IMR-90 (cell line): ENCODE results near the gene NTRK3. TPM values are rescaled to one million over a fixed set of nuclear protein-coding genes. Genes with fewer than 3 reads are reported as not detected.

Experiments used
- ATAC-seq: fragments of 200-7000 bp; cut with Tn5 transposase; 2 replicates; pipeline ENCODE4 v1.9.1; 2020; ENCODE audit warnings: low read depth, mild to moderate bottlenecking, moderate library complexity
- BruUV-seq: library from RNA; stranded (reverse); fragments of 400-500 nt; replicated peaks from 2 replicates; lab custom pipeline; 2021; lab: Mats Ljungman, UMichigan
- CTCF ChIA-PET: fragments of 300-600 bp; formaldehyde crosslinking; extraction: SDS; loops from one replicate; lab custom pipeline; 2021; ENCODE audit warnings: antibody characterized with exemption; lab: Yijun Ruan, JAX
- POLR2A ChIA-PET: fragments of 300-600 bp; sonication (Branson Sonifier 250); formaldehyde crosslinking; loops from one replicate; lab custom pipeline; 2022; ENCODE audit warnings: antibody characterized with exemption; ENCODE audit not compliant: unreplicated experiment; lab: Charles Lee
- DNase-seq: peaks from one replicate; pipeline ENCODE4 v3.0.0; 2013
- H2AFZ ChIP-seq: replicated peaks from 2 replicates; pipeline ENCODE3; 2013; ENCODE audit warnings: low read length, mild to moderate bottlenecking; ENCODE audit not compliant: poor library complexity
- H2AK5ac ChIP-seq: 2 replicates; pipeline ENCODE4 v1.6.1; 2013; ENCODE audit warnings: low read depth, low read length, inconsistent platforms
- H2AK9ac ChIP-seq: replicated peaks from 2 replicates; pipeline ENCODE3; 2013; ENCODE audit warnings: mild to moderate bottlenecking, low read depth, low read length, moderate library complexity; ENCODE audit not compliant: poor library complexity
- H2BK120ac ChIP-seq: 2 replicates; pipeline ENCODE4 v1.6.1; 2013; ENCODE audit warnings: low read depth, low read length, inconsistent platforms
- H2BK15ac ChIP-seq: 3 replicates; pipeline ENCODE4 v1.6.1; 2013; ENCODE audit warnings: low read depth, low read length, inconsistent platforms
- H2BK20ac ChIP-seq: 2 replicates; pipeline ENCODE4 v1.6.1; 2013; ENCODE audit warnings: low read depth, mild to moderate bottlenecking, inconsistent platforms, low read length, moderate library complexity
- H2BK5ac ChIP-seq: 2 replicates; pipeline ENCODE4 v1.6.1; 2013; ENCODE audit warnings: mild to moderate bottlenecking, low read depth, low read length, inconsistent platforms; ENCODE audit not compliant: poor library complexity, severe bottlenecking
- H3K14ac ChIP-seq: replicated peaks from 2 replicates; pipeline ENCODE4 v1.6.1; 2013; ENCODE audit warnings: low read depth, low read length, inconsistent platforms
- H3K18ac ChIP-seq: 2 replicates; pipeline ENCODE4 v1.6.1; 2013; ENCODE audit warnings: low read depth, low read length, control low read depth
- H3K23ac ChIP-seq: 2 replicates; pipeline ENCODE4 v1.6.1; 2013; ENCODE audit warnings: low read depth, low read length, inconsistent platforms
- H3K27ac ChIP-seq: 2 replicates; pipeline ENCODE4 v1.5.1; 2013; ENCODE audit warnings: mild to moderate bottlenecking, control low read depth, low read length; ENCODE audit not compliant: insufficient read depth
- H3K27me3 ChIP-seq: 2 replicates; pipeline ENCODE4 v1.6.1; 2013; ENCODE audit warnings: low read length; ENCODE audit not compliant: control insufficient read depth, insufficient read depth
- H3K36me3 ChIP-seq: 2 replicates; pipeline ENCODE4 v1.6.1; 2013; ENCODE audit warnings: low read length, mixed read lengths; ENCODE audit not compliant: control insufficient read depth, insufficient read depth
- H3K4ac ChIP-seq: 2 replicates; pipeline ENCODE4 v1.6.1; 2013; ENCODE audit warnings: low read depth, low read length, inconsistent platforms
- H3K4me1 ChIP-seq: 2 replicates; pipeline ENCODE4 v1.6.1; 2013; ENCODE audit warnings: low read length, mixed read lengths; ENCODE audit not compliant: control insufficient read depth, insufficient read depth
- H3K4me2 ChIP-seq: 2 replicates; pipeline ENCODE4 v1.6.1; 2013; ENCODE audit warnings: low read depth, mild to moderate bottlenecking, control low read depth, low read length, moderate library complexity
- H3K4me3 ChIP-seq: 2 replicates; pipeline ENCODE4 v1.5.1; 2013; ENCODE audit warnings: low read depth, mild to moderate bottlenecking, control low read depth, low read length, moderate library complexity; ENCODE audit not compliant: insufficient read depth
- H3K56ac ChIP-seq: 2 replicates; pipeline ENCODE4 v1.6.1; 2013; ENCODE audit warnings: low read length, inconsistent platforms; ENCODE audit not compliant: insufficient read depth; ENCODE audit errors: extremely low read depth
- H3K79me1 ChIP-seq, 2 experiments: 2 replicates each; pipeline ENCODE4 v1.6.1; 2013; ENCODE audit warnings: low read length in 2 of 2, inconsistent platforms in 1 of 2, low read depth in 1 of 2
- H3K9ac ChIP-seq: 2 replicates; pipeline ENCODE4 v1.6.1; 2013; ENCODE audit warnings: low read depth, low read length, control low read depth
- H3K9me1 ChIP-seq: 2 replicates; pipeline ENCODE4 v1.6.1; 2013; ENCODE audit warnings: low read length, inconsistent platforms; ENCODE audit not compliant: insufficient read depth
- H3K9me3 ChIP-seq: 2 replicates; pipeline ENCODE4 v1.6.1; 2013; ENCODE audit warnings: low read length; ENCODE audit not compliant: control insufficient read depth, insufficient read depth
- H4K20me1 ChIP-seq: 2 replicates; pipeline ENCODE4 v1.6.1; 2013; ENCODE audit warnings: low read length, inconsistent platforms; ENCODE audit not compliant: insufficient read depth
- H4K5ac ChIP-seq: 2 replicates; pipeline ENCODE4 v1.6.1; 2013; ENCODE audit warnings: mild to moderate bottlenecking, low read depth, low read length, control low read depth
- H4K8ac ChIP-seq, 2 experiments: 2 replicates each; pipeline ENCODE4 v1.6.1; 2013; ENCODE audit warnings: low read depth in 2 of 2, low read length in 2 of 2, control low read depth in 1 of 2, inconsistent platforms in 1 of 2
- H4K91ac ChIP-seq: 2 replicates; pipeline ENCODE4 v1.6.1; 2013; ENCODE audit warnings: low read depth, low read length, inconsistent platforms; ENCODE audit not compliant: insufficient read depth
- BHLHE40 ChIP-seq: fragments of 150-350 bp; IDR thresholded peaks from 2 replicates; pipeline ENCODE4 v1.6.1; 2016; ENCODE audit warnings: mild to moderate bottlenecking, low read depth, low read length
- CEBPB ChIP-seq: IDR thresholded peaks from 2 replicates; pipeline ENCODE4 v1.6.1; 2012; ENCODE audit warnings: low read depth, low read length, improper control_type of control experiment
- CHD1 ChIP-seq: IDR thresholded peaks from 2 replicates; pipeline ENCODE4 v1.6.1; 2012; ENCODE audit warnings: low read depth, low read length, improper control_type of control experiment
- CTCF ChIP-seq: conservative IDR thresholded peaks from 2 replicates; pipeline ENCODE4 v1.5.1; 2012; ENCODE audit warnings: mild to moderate bottlenecking, low read depth, low read length, improper control_type of control experiment
- ELK1 ChIP-seq: fragments of 150-350 bp; IDR thresholded peaks from 2 replicates; pipeline ENCODE4 v1.6.1; 2016; ENCODE audit warnings: low read depth, mild to moderate bottlenecking, low read length, moderate library complexity, borderline replicate concordance
- FOS ChIP-seq: fragments of 150-350 bp; IDR thresholded peaks from 2 replicates; pipeline ENCODE4 v1.6.1; 2016; ENCODE audit warnings: low read depth, low read length
- MAFK ChIP-seq: IDR thresholded peaks from 2 replicates; pipeline ENCODE4 v1.6.1; 2012; ENCODE audit warnings: low read depth, low read length, improper control_type of control experiment
- MAZ ChIP-seq: IDR thresholded peaks from 2 replicates; pipeline ENCODE4 v1.6.1; 2012; ENCODE audit warnings: low read depth, mild to moderate bottlenecking, low read length, improper control_type of control experiment, moderate library complexity, borderline replicate concordance
- MXI1 ChIP-seq: IDR thresholded peaks from 2 replicates; pipeline ENCODE4 v1.6.1; 2012; ENCODE audit warnings: low read depth, mild to moderate bottlenecking, low read length, moderate library complexity, borderline replicate concordance
- NFE2L2 ChIP-seq: fragments of 150-350 bp; IDR thresholded peaks from 2 replicates; pipeline ENCODE4 v1.6.1; 2016; ENCODE audit warnings: low read depth, mild to moderate bottlenecking, low read length
- POLR2A ChIP-seq: IDR thresholded peaks from 2 replicates; pipeline ENCODE4 v1.6.1; 2012; ENCODE audit warnings: mild to moderate bottlenecking, low read depth, low read length
- RAD21 ChIP-seq: IDR thresholded peaks from 2 replicates; pipeline ENCODE4 v1.6.1; 2012; ENCODE audit warnings: low read length, improper control_type of control experiment
- RCOR1 ChIP-seq: IDR thresholded peaks from 2 replicates; pipeline ENCODE4 v1.6.1; 2012; ENCODE audit warnings: mild to moderate bottlenecking, low read length, improper control_type of control experiment; ENCODE audit not compliant: insufficient replicate concordance
- RFX5 ChIP-seq: IDR thresholded peaks from 2 replicates; pipeline ENCODE4 v1.8.0; 2012; ENCODE audit warnings: low read depth, mild to moderate bottlenecking, low read length, moderate library complexity
- SMC3 ChIP-seq: fragments of 150-350 bp; IDR thresholded peaks from 2 replicates; pipeline ENCODE4 v1.6.1; 2016; ENCODE audit warnings: low read depth, mild to moderate bottlenecking, antibody characterized with exemption, low read length, moderate library complexity
- WGBS, 2 experiments: methylation state at CpG; one replicate each; pipeline versions ENCODE4 v1.1.5 to v1.1.7; 2013; ENCODE audit warnings: missing lambda C conversion rate in 2 of 2; ENCODE audit not compliant: insufficient read length in 1 of 2; ENCODE audit errors: extremely low coverage in 2 of 2; 5-methylcytosine and 5-hydroxymethylcytosine counted together
- dilution Hi-C: fragments of 300-500 bp; cut with HindIII; formaldehyde crosslinking; loops from one replicate; pipeline ENCODE4 v1.14.3; 2018; ENCODE audit warnings: low sequenced_read_pairs; ENCODE audit not compliant: unreplicated experiment
- in situ Hi-C: fragments of 300-500 bp; cut with MboI; formaldehyde crosslinking; loops from 3 replicates; pipeline ENCODE4 v1.14.3; 2019; ENCODE audit warnings: low sequenced_read_pairs, inconsistent platforms, mixed read lengths
- intact Hi-C: fragments of 100-400 bp; cut with micrococcal nuclease; formaldehyde crosslinking; loops from 2 replicates; pipeline ENCODE4 v1.10.0; 2022
- polyA plus RNA-seq, 3 experiments: library from polyadenylated mRNA; depleted of rRNA; stranded (reverse); fragments of >200 nt; gene quantifications; 2 replicates each; pipeline ENCODE4 v1.2.3, GENCODE V29; 2012; ENCODE audit warnings: low replicate concordance in 1 of 3
- total RNA-seq: library from RNA; depleted of rRNA; stranded (reverse); fragments of >200 nt; gene quantifications from 2 replicates; pipeline ENCODE4 v1.2.3, GENCODE V29; 2012
- TF ChIP-seq, protein P1 (sequence below): fragments of 150-350 bp; IDR thresholded peaks from 2 replicates; pipeline ENCODE4 v1.6.1; 2017; ENCODE audit warnings: mild to moderate bottlenecking, antibody characterized with exemption, low read length, low read depth

NTRK3 gene
- total and polyA plus RNA-seq, 2 of the 4 experiments (the other 2 are of a cell fraction) = under 0.01 to 0.15 TPM

GRCh38 chr15:87944691-87945090, 311.8 kb downstream of the NTRK3 start:
- no peak for ATAC-seq

More at GRCh38 chr15:87944691-87945090, 311.8 kb downstream of the NTRK3 start:
- Histone ChIP-seq H2BK20ac (no peak overlapping the region), H3K23ac (no peak overlapping the region), H3K4me3 (no peak overlapping the region), H3K4me2 (no peak overlapping the region), H3K9me1 (no peaks in the 10 kb centered on the region), H3K4ac (no peak overlapping the region), H2AK9ac (no peak overlapping the region), H3K9ac (no peak overlapping the region), H3K79me1 (no peaks in the 10 kb centered on the region), H3K36me3 (no peaks in the 10 kb centered on the region), H2BK120ac (no peak overlapping the region), H4K5ac (no peak overlapping the region), H3K27ac (no peak overlapping the region), H3K9me3 (peaks cover 2% of the 10 kb centered on the region; the same call in 1 of the 2 replicates), H4K20me1 (no peaks in the 10 kb centered on the region), H2BK5ac (no peak overlapping the region), H2AFZ (no peak overlapping the region), H4K91ac (no peak overlapping the region), H3K4me1 (no peaks in the 10 kb centered on the region), H3K14ac (no peak overlapping the region), H3K27me3 (no peaks in the 10 kb centered on the region), H2AK5ac (no peak overlapping the region), H2BK15ac (no peak overlapping the region), H3K18ac (no peak overlapping the region), H4K8ac (no peak overlapping the region), H3K56ac (no peak overlapping the region)
- in situ Hi-C loops = no loop called here
- BruUV-seq = no TSS peak
- intact Hi-C loops = no loop called here
- ChIA-PET POLR2A (no interaction called here), CTCF (no interaction called here)
- 56% methylated on average over 5 of the region's 7 CpGs; no CpG with 5 or more reads in 1 of the 2 experiments for WGBS, 2 experiments
- TF ChIP-seq CEBPB = no peak
- TF ChIP-seq NFE2L2 = no peak
- no peak for TF ChIP-seq BHLHE40
- no peak for TF ChIP-seq MAFK
- no peak for TF ChIP-seq MXI1
- TF ChIP-seq POLR2A = no peak
- TF ChIP-seq SMC3 = no peak
- no peak for TF ChIP-seq ELK1
- TF ChIP-seq RAD21 = no peak
- no peak for TF ChIP-seq CTCF
- no peak for TF ChIP-seq MAZ
- TF ChIP-seq, protein P1, sequence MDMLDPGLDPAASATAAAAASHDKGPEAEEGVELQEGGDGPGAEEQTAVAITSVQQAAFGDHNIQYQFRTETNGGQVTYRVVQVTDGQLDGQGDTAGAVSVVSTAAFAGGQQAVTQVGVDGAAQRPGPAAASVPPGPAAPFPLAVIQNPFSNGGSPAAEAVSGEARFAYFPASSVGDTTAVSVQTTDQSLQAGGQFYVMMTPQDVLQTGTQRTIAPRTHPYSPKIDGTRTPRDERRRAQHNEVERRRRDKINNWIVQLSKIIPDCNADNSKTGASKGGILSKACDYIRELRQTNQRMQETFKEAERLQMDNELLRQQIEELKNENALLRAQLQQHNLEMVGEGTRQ = no peak
- TF ChIP-seq RCOR1 = no peak
- no peak for TF ChIP-seq CHD1
- TF ChIP-seq RFX5 = no peak
- TF ChIP-seq FOS = no peak
- dilution Hi-C loops = no loop called here
- no peak for DNase-seq
